ENCODE data around the gene GAMT.
A peak's percentile ranks its signal among the peaks of the same experiment; 100 is the strongest.
"Not testable (repeated sequence)": the region's sequence is repeated elsewhere in the genome, so short reads cannot be mapped to it uniquely, and the experiment has no call there.

The GAMT gene

GRCh38 chr19:1422943-1423342, 21.6 kb upstream of the GAMT start:
- Histone ChIP-seq H3K36me3 (ENCODE audit: insufficient read depth, low read length) (peaks cover 96% of the 10 kb centered on the region), H3K27ac (ENCODE audit: low read depth, low read length) (no peak overlapping the region), H3K9me3 (ENCODE audit: insufficient read depth, low read depth, low read length) (no peaks in the 10 kb centered on the region), H3K4me1 (ENCODE audit: insufficient read depth, low read length) (no peaks in the 10 kb centered on the region), H3K27me3 (ENCODE audit: insufficient read depth, low read length) (no peaks in the 10 kb centered on the region), H3K4me3 (ENCODE audit: low read length) (no peak overlapping the region), H3K9ac (ENCODE audit: low read depth, low read length) (no peak overlapping the region)
- WGBS, result 95% methylated on average over 24 of the region's 24 CpGs

GRCh38 chr19:1422360-1422759, 21.0 kb upstream of the GAMT start:
- H3K9me3 ChIP-seq (ENCODE audit: insufficient read depth, low read depth, low read length), result no peaks in the 10 kb centered on the region
- H3K4me1 ChIP-seq (ENCODE audit: insufficient read depth, low read length), result no peaks in the 10 kb centered on the region
- 94% methylated on average over 16 of the region's 16 CpGs for WGBS
- H3K27me3 ChIP-seq (ENCODE audit: insufficient read depth, low read length), result no peaks in the 10 kb centered on the region
- H3K36me3 ChIP-seq (ENCODE audit: insufficient read depth, low read length), result peaks cover 96% of the 10 kb centered on the region
- no peak overlapping the region for H3K27ac ChIP-seq (ENCODE audit: low read depth, low read length)
- H3K9ac ChIP-seq (ENCODE audit: low read depth, low read length), result no peak overlapping the region
- H3K4me3 ChIP-seq (ENCODE audit: low read length), result no peak overlapping the region

GRCh38 chr19:1421958-1422305, 20.6 kb upstream of the GAMT start:
- no peaks in the 10 kb centered on the region for H3K4me1 ChIP-seq (ENCODE audit: insufficient read depth, low read length)
- H3K27ac ChIP-seq (ENCODE audit: low read depth, low read length), result no peak overlapping the region
- no peaks in the 10 kb centered on the region for H3K27me3 ChIP-seq (ENCODE audit: insufficient read depth, low read length)
- no peak overlapping the region for H3K9ac ChIP-seq (ENCODE audit: low read depth, low read length)
- H3K9me3 ChIP-seq (ENCODE audit: insufficient read depth, low read depth, low read length), result no peaks in the 10 kb centered on the region
- H3K36me3 ChIP-seq (ENCODE audit: insufficient read depth, low read length), result peaks cover 95% of the 10 kb centered on the region
- no peak overlapping the region for H3K4me3 ChIP-seq (ENCODE audit: low read length)
- WGBS, result 93% methylated on average over 22 of the region's 22 CpGs

- no peaks in the 10 kb centered on the region for H3K9me3 ChIP-seq (ENCODE audit: insufficient read depth, low read depth, low read length)
- H3K9ac ChIP-seq (ENCODE audit: low read depth, low read length), result no peak overlapping the region
- WGBS, result 95% methylated on average over 37 of the region's 37 CpGs
- peaks cover 90% of the 10 kb centered on the region for H3K36me3 ChIP-seq (ENCODE audit: insufficient read depth, low read length)
- H3K27ac ChIP-seq (ENCODE audit: low read depth, low read length), result no peak overlapping the region
- H3K4me1 ChIP-seq (ENCODE audit: insufficient read depth, low read length), result peaks cover 1% of the 10 kb centered on the region
- H3K4me3 ChIP-seq (ENCODE audit: low read length), result no peak overlapping the region
- no peaks in the 10 kb centered on the region for H3K27me3 ChIP-seq (ENCODE audit: insufficient read depth, low read length)
These were observed 20.0 kb upstream of the GAMT start for GRCh38 chr19:1421218-1421957.

- Histone ChIP-seq H3K27ac (ENCODE audit: low read depth, low read length) (no peak overlapping the region), H3K9me3 (ENCODE audit: insufficient read depth, low read depth, low read length) (no peaks in the 10 kb centered on the region), H3K4me1 (ENCODE audit: insufficient read depth, low read length) (peaks cover 9% of the 10 kb centered on the region), H3K36me3 (ENCODE audit: insufficient read depth, low read length) (peaks cover 82% of the 10 kb centered on the region), H3K4me3 (ENCODE audit: low read length) (no peak overlapping the region), H3K27me3 (ENCODE audit: insufficient read depth, low read length) (no peaks in the 10 kb centered on the region), H3K9ac (ENCODE audit: low read depth, low read length) (no peak overlapping the region)
- 94% methylated on average over 15 of the region's 15 CpGs for WGBS
These were observed 19.2 kb upstream of the GAMT start for GRCh38 chr19:1420590-1420989.

- H3K9ac ChIP-seq (ENCODE audit: low read depth, low read length); H3K4me3 ChIP-seq (ENCODE audit: low read length); H3K27me3 ChIP-seq (ENCODE audit: insufficient read depth, low read length); H3K27ac ChIP-seq (ENCODE audit: low read depth, low read length); H3K9me3 ChIP-seq (ENCODE audit: insufficient read depth, low read depth, low read length): not testable (repeated sequence)
- peaks cover 77% of the 10 kb centered on the region for H3K36me3 ChIP-seq (ENCODE audit: insufficient read depth, low read length)
- WGBS, result 97% methylated on average over 22 of the region's 43 CpGs
- H3K4me1 ChIP-seq (ENCODE audit: insufficient read depth, low read length), result peaks cover 11% of the 10 kb centered on the region
These were observed 18.7 kb upstream of the GAMT start for GRCh38 chr19:1420085-1420484.

GRCh38 chr19:1418951-1419738, 17.8 kb upstream of the GAMT start:
- Histone ChIP-seq H3K27ac (ENCODE audit: low read depth, low read length) (no peak overlapping the region), H3K9me3 (ENCODE audit: insufficient read depth, low read depth, low read length) (no peaks in the 10 kb centered on the region), H3K9ac (ENCODE audit: low read depth, low read length) (no peak overlapping the region), H3K27me3 (ENCODE audit: insufficient read depth, low read length) (no peaks in the 10 kb centered on the region), H3K4me1 (ENCODE audit: insufficient read depth, low read length) (peaks cover 11% of the 10 kb centered on the region), H3K36me3 (ENCODE audit: insufficient read depth, low read length) (peaks cover 68% of the 10 kb centered on the region), H3K4me3 (ENCODE audit: low read length) (no peak overlapping the region)
- 97% methylated on average over 21 of the region's 21 CpGs for WGBS

GRCh38 chr19:1418496-1418775, 17.1 kb upstream of the GAMT start:
- no peak overlapping the region for H3K9ac ChIP-seq (ENCODE audit: low read depth, low read length)
- H3K4me1 ChIP-seq (ENCODE audit: insufficient read depth, low read length), result peaks cover 11% of the 10 kb centered on the region
- no peaks in the 10 kb centered on the region for H3K27me3 ChIP-seq (ENCODE audit: insufficient read depth, low read length)
- no peak overlapping the region for H3K4me3 ChIP-seq (ENCODE audit: low read length)
- no peaks in the 10 kb centered on the region for H3K9me3 ChIP-seq (ENCODE audit: insufficient read depth, low read depth, low read length)
- 94% methylated on average over 13 of the region's 13 CpGs for WGBS
- peaks cover 64% of the 10 kb centered on the region for H3K36me3 ChIP-seq (ENCODE audit: insufficient read depth, low read length)
- no peak overlapping the region for H3K27ac ChIP-seq (ENCODE audit: low read depth, low read length)

- no peak overlapping the region for H3K9ac ChIP-seq (ENCODE audit: low read depth, low read length)
- H3K27me3 ChIP-seq (ENCODE audit: insufficient read depth, low read length), result no peaks in the 10 kb centered on the region
- no peak overlapping the region for H3K4me3 ChIP-seq (ENCODE audit: low read length)
- WGBS, result 93% methylated on average over 30 of the region's 30 CpGs
- H3K4me1 ChIP-seq (ENCODE audit: insufficient read depth, low read length), result peaks cover 11% of the 10 kb centered on the region
- H3K36me3 ChIP-seq (ENCODE audit: insufficient read depth, low read length), result peaks cover 64% of the 10 kb centered on the region
- no peaks in the 10 kb centered on the region for H3K9me3 ChIP-seq (ENCODE audit: insufficient read depth, low read depth, low read length)
- H3K27ac ChIP-seq (ENCODE audit: low read depth, low read length), result 0 out of 2 replicates have a peak overlapping the region, but pooled peaks have one; percentile 13
These were observed 16.5 kb upstream of the GAMT start for GRCh38 chr19:1417681-1418495.

- H3K36me3 ChIP-seq (ENCODE audit: insufficient read depth, low read length), result peaks cover 57% of the 10 kb centered on the region
These were observed 15.8 kb upstream of the GAMT start for GRCh38 chr19:1417145-1417544.

More at GRCh38 chr19:1417145-1417544, 15.8 kb upstream of the GAMT start:
- 94% methylated on average over 21 of the region's 21 CpGs for WGBS
- H3K9me3 ChIP-seq (ENCODE audit: insufficient read depth, low read depth, low read length), result no peaks in the 10 kb centered on the region
- H3K27ac ChIP-seq (ENCODE audit: low read depth, low read length), result no peak overlapping the region
- no peak overlapping the region for H3K9ac ChIP-seq (ENCODE audit: low read depth, low read length)
- no peak overlapping the region for H3K4me3 ChIP-seq (ENCODE audit: low read length)
- no peaks in the 10 kb centered on the region for H3K27me3 ChIP-seq (ENCODE audit: insufficient read depth, low read length)
- H3K4me1 ChIP-seq (ENCODE audit: insufficient read depth, low read length), result peaks cover 11% of the 10 kb centered on the region
